Stimulated activated naive CD8-positive, alpha-beta T cell treated with anti-CD3 and anti-CD28 coated beads, Interleukin-15, amount 100 ng/mL, for 72 hours (primary cell): ENCODE measurements around the gene RASGEF1C.
"Not testable (repeated sequence)": the region's sequence is repeated elsewhere in the genome, so short reads cannot be mapped to it uniquely, and the experiment has no call there.

Source experiments
- ATAC-seq: fragments of 150-1000 bp; cut with Tn5 transposase; 2 replicates; pipeline ENCODE4 v1.10.0; 2021; ENCODE audit warnings: mild to moderate bottlenecking, moderate library complexity
- DNase-seq, 2 donors: peaks; one replicate each; pipeline ENCODE4 v3.0.0; 2021 to 2022
- H3K27ac Mint-ChIP-seq, 2 donors: one replicate each; pipeline ENCODE4 v1.8.0; 2022; ENCODE audit warnings: mild to moderate bottlenecking in 2 of 2, mixed read lengths in 2 of 2, moderate library complexity in 2 of 2
- H3K27me3 Mint-ChIP-seq: one replicate; pipeline ENCODE4 v1.8.0; 2022; ENCODE audit warnings: mixed read lengths
- H3K4me1 Mint-ChIP-seq: one replicate; pipeline ENCODE4 v1.8.0; 2022; ENCODE audit warnings: mild to moderate bottlenecking, mixed read lengths
- H3K4me3 Mint-ChIP-seq, 2 donors: one replicate each; pipeline ENCODE4 v1.8.0; 2022; ENCODE audit warnings: mild to moderate bottlenecking in 2 of 2, mixed read lengths in 2 of 2, moderate library complexity in 1 of 2
- H3K9me3 Mint-ChIP-seq, 2 donors: one replicate each; pipeline ENCODE4 v1.8.0; 2022; ENCODE audit warnings: mixed read lengths in 2 of 2

RASGEF1C gene

DNA sequence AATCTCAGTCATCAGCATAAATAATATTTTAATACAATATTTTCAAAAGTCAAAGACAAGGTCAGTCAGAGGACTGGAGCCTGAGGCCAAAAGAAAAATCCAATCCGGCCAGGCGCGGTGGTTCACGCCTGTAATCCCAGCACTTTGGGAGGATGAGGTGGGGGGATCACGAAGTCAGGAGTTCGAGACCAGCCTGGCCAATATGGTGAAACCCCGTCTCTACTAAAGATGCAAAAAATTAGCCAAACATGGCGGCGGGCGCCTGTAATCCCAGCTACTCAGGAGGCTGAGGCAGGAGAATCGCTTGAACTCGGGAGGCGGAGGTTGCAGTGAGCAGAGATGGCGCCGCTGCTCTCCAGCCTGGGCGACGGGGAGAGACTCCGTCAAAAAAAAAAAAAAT is 119.4 kb downstream of the RASGEF1C start:
- peak overlapping the region in 1 of 2 donors; percentile 93 for H3K27ac Mint-ChIP-seq
- H3K27me3 Mint-ChIP-seq = peaks cover 15% of the 10 kb centered on the region
- H3K9me3 Mint-ChIP-seq, ATAC-seq, DNase-seq: not testable (repeated sequence)
- peak overlapping the region; percentile 84 to 86 for H3K4me3 Mint-ChIP-seq
- peaks cover 29% of the 10 kb centered on the region for H3K4me1 Mint-ChIP-seq

- DNase-seq (no peak), ATAC-seq (no peak)
- Mint-ChIP-seq H3K4me3 (no peak overlapping the region), H3K27me3 (peaks cover 9% of the 10 kb centered on the region), H3K4me1 (peaks cover 33% of the 10 kb centered on the region), H3K9me3 (no peaks in the 10 kb centered on the region), H3K27ac (no peak overlapping the region)
Measured at GRCh38 chr5:180088561-180088960, 120.5 kb downstream of the RASGEF1C start.

GRCh38 chr5:180086816-180087399 is 122.1 kb downstream of the RASGEF1C start:
- ATAC-seq = no peak
- peaks cover 33% of the 10 kb centered on the region for H3K4me1 Mint-ChIP-seq
- H3K9me3 Mint-ChIP-seq = no peaks in the 10 kb centered on the region
- no peaks in the 10 kb centered on the region for H3K27me3 Mint-ChIP-seq
- no peak overlapping the region for H3K4me3 Mint-ChIP-seq
- H3K27ac Mint-ChIP-seq = no peak overlapping the region
- no peak for DNase-seq

DNA sequence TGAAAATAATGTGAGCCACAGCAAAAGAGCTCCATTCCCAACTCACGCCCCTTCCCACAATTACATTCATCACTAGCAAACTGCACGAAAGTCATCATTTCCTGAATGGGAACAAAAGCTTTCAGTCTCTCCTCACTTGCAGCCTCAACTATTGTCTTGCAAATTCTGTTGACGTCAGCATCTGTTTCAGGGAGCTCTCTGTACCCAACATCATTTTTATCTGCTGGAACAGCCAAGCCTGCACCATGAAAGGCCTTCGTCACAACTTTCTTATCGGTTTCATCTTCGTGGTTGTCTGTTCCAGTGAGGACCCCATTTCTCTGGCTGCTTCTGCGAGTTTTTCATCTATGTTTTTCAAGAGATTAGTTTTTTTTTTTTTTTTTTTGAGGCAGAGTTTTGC is 123.2 kb downstream of the RASGEF1C start:
- Mint-ChIP-seq H3K27ac (no peak overlapping the region), H3K4me3 (peak overlapping the region; percentile 53 to 57), H3K9me3 (no peaks in the 10 kb centered on the region), H3K4me1 (peaks cover 41% of the 10 kb centered on the region), H3K27me3 (no peaks in the 10 kb centered on the region)
- no peak for DNase-seq
- peak; percentile 35 for ATAC-seq

- peak; percentile 45 for ATAC-seq
- Mint-ChIP-seq H3K4me3 (no peak overlapping the region), H3K4me1 (peaks cover 50% of the 10 kb centered on the region), H3K27ac (peak overlapping the region in 1 of 2 donors; percentile 19), H3K9me3 (no peaks in the 10 kb centered on the region), H3K27me3 (peaks cover 8% of the 10 kb centered on the region)
- no peak for DNase-seq
Measured at GRCh38 chr5:180084638-180085561, 124.1 kb downstream of the RASGEF1C start.

GRCh38 chr5:180083529-180084060 is 125.4 kb downstream of the RASGEF1C start:
- no peak overlapping the region for H3K27ac Mint-ChIP-seq
- no peaks in the 10 kb centered on the region for H3K9me3 Mint-ChIP-seq

GRCh38 chr5:180082633-180083420 is 126.2 kb downstream of the RASGEF1C start:
- no peaks in the 10 kb centered on the region for H3K9me3 Mint-ChIP-seq
- H3K27ac Mint-ChIP-seq = no peak overlapping the region
- DNase-seq = no peak
- H3K27me3 Mint-ChIP-seq = peaks cover 26% of the 10 kb centered on the region
- no peak overlapping the region for H3K4me3 Mint-ChIP-seq
- H3K4me1 Mint-ChIP-seq = peaks cover 60% of the 10 kb centered on the region
- ATAC-seq = no peak

More at GRCh38 chr5:180083529-180084060, 125.4 kb downstream of the RASGEF1C start:
- peaks cover 21% of the 10 kb centered on the region for H3K27me3 Mint-ChIP-seq
- no peak overlapping the region for H3K4me3 Mint-ChIP-seq
- DNase-seq = no peak
- ATAC-seq = no peak
- H3K4me1 Mint-ChIP-seq = peaks cover 60% of the 10 kb centered on the region

- Mint-ChIP-seq H3K9me3 (no peaks in the 10 kb centered on the region), H3K27me3 (peaks cover 26% of the 10 kb centered on the region), H3K4me3 (peak overlapping the region in 1 of 2 donors; percentile 49), H3K27ac (no peak overlapping the region), H3K4me1 (peaks cover 50% of the 10 kb centered on the region)
- ATAC-seq (no peak), DNase-seq (no peak)
Measured at GRCh38 chr5:180081481-180081880, 127.5 kb downstream of the RASGEF1C start.

DNA sequence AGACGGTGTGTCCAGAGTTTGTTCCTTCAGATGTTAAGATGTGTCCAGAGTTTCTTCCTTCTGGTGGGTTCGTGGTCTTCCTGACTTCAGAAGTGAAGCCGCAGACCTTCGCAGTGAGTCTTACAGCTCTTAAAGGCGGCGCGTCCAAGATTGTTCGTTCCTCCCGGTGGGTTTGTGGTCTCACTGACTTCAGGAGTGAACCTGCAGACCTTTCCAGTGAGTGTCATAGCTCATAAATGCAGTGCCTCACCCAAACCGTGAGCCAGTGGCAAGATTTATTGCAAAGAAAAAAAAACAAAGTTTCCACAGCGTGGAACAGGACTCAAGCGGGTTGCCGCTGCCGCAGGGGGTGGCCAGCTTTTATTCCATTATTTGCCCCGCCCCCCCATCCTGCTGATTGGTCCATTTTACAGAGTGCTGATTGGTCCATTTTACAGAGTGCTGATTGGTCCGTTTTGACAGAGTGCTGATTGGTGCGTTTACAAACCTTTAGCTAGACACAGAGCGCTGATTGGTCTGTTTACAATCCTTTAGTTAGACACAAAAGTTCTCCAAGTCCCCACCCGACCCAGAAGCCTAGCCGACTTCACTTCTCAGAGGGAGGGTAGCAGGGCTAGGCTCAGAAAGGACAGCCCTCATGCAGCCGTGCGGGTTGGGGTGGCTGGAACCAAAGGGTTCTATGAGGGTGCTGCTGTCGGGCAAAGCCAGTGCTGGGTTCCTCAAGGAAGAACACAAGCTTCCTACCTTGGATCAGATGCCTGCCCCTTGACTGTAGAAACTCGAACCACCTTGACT is 128.3 kb downstream of the RASGEF1C start:
- peak; percentile 53 for ATAC-seq
- Mint-ChIP-seq H3K4me1 (peaks cover 42% of the 10 kb centered on the region), H3K27ac (no peak overlapping the region), H3K4me3 (peak overlapping the region; percentile 69 to 77), H3K27me3 (peaks cover 26% of the 10 kb centered on the region), H3K9me3 (no peaks in the 10 kb centered on the region)
- DNase-seq = peak; percentile 39 to 53

GRCh38 chr5:180079702-180080466 is 129.1 kb downstream of the RASGEF1C start:
- peaks cover 26% of the 10 kb centered on the region for H3K27me3 Mint-ChIP-seq
- ATAC-seq = no peak
- peak overlapping the region; percentile 69 to 77 for H3K4me3 Mint-ChIP-seq

GRCh38 chr5:180078348-180078747 is 130.7 kb downstream of the RASGEF1C start:
- Mint-ChIP-seq H3K4me1 (peaks cover 32% of the 10 kb centered on the region), H3K9me3 (no peaks in the 10 kb centered on the region), H3K4me3 (no peak overlapping the region), H3K27ac (no peak overlapping the region), H3K27me3 (peaks cover 26% of the 10 kb centered on the region)
- ATAC-seq = no peak
- no peak for DNase-seq

More at GRCh38 chr5:180079702-180080466, 129.1 kb downstream of the RASGEF1C start:
- Mint-ChIP-seq H3K4me1 (peaks cover 34% of the 10 kb centered on the region), H3K9me3 (no peaks in the 10 kb centered on the region), H3K27ac (no peak overlapping the region)
- DNase-seq = no peak

GRCh38 chr5:180077594-180078284 is 131.3 kb downstream of the RASGEF1C start:
- peaks cover 26% of the 10 kb centered on the region for H3K27me3 Mint-ChIP-seq
- peaks cover 3 to 5% of the 10 kb centered on the region in 2 donors for H3K9me3 Mint-ChIP-seq
- H3K27ac Mint-ChIP-seq = no peak overlapping the region
- peaks cover 32% of the 10 kb centered on the region for H3K4me1 Mint-ChIP-seq
- ATAC-seq = no peak
- no peak for DNase-seq
- no peak overlapping the region for H3K4me3 Mint-ChIP-seq

DNA sequence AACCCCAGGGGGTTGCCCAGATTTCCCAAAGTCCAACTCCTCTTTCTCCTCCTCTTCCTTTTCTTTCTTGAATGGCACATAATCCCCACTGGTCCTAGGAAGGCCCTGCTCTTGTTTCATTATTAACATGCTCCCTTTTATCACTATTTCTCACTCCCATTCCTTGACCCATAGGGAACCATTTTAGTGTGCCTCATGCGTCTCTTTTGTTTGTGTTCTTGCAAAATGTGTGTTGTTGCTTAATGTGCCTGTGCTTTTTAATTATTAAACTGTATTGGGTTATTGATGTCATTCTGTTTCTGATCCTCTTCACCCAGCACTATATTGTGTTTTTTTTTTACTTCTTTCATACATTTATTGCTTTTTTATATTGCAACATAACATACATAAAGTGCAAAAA is 133.3 kb downstream of the RASGEF1C start:
- H3K27me3 Mint-ChIP-seq = peaks cover 26% of the 10 kb centered on the region
- peaks cover 34% of the 10 kb centered on the region for H3K4me1 Mint-ChIP-seq
- no peak for ATAC-seq
- no peak overlapping the region for H3K4me3 Mint-ChIP-seq
- H3K9me3 Mint-ChIP-seq = peaks cover 4 to 15% of the 10 kb centered on the region in 2 donors
- no peak overlapping the region for H3K27ac Mint-ChIP-seq
- no peak for DNase-seq
